ENCODE measurements around the gene SLC24A3.

The SLC24A3 gene

DNA sequence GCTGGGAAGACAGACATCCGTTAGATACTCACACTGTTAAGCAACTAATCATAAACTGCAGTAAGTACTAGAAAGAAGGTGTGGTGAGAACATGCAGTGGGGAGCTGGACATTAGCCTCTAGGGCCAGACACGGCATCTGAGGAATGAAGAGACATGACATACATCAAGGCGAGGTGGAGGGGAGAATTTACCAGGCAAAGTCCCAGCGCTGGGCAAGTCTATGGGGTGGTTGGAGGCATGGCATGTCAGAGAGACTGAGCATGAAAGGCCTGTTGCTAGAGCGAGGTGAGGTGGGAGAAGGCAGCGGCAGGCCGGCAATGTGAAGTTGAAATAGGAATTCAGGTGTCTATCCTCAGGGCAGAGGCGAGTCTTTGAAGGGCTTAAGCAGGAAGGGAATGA is 31.8 kb downstream of the SLC24A3 start:
- DNase-seq = no peak

GRCh38 chr20:19249106-19249879 is 36.9 kb downstream of the SLC24A3 start:
- no peak for DNase-seq

- no peak for DNase-seq
Observed at GRCh38 chr20:19250346-19250745, 37.9 kb downstream of the SLC24A3 start.

DNA sequence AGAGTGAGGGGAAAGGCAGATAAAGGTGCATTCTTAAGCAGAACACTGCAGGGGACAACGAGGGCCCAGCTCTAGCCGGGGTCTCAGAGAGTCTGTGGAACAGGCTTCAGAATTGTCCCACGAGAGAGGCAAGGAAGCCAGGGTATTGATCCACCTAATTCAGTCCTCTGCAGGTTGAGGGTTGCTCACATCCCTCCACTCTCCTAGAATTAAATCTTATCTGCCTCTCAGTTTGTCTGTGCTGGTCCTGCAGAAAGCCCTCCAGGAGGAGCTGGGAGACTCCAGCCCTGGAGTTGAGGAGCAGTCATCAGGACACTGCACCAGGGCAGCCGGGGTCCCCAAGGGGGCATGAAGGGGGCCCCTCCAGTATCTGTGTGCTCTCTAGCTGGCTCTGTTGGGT is 39.1 kb downstream of the SLC24A3 start:
- no peak for DNase-seq

GRCh38 chr20:19251958-19252357 is 39.5 kb downstream of the SLC24A3 start:
- DNase-seq = no peak

GRCh38 chr20:19252451-19253120 is 40.1 kb downstream of the SLC24A3 start:
- DNase-seq = no peak

GRCh38 chr20:19253316-19253715 is 40.9 kb downstream of the SLC24A3 start:
- no peak for DNase-seq

DNA sequence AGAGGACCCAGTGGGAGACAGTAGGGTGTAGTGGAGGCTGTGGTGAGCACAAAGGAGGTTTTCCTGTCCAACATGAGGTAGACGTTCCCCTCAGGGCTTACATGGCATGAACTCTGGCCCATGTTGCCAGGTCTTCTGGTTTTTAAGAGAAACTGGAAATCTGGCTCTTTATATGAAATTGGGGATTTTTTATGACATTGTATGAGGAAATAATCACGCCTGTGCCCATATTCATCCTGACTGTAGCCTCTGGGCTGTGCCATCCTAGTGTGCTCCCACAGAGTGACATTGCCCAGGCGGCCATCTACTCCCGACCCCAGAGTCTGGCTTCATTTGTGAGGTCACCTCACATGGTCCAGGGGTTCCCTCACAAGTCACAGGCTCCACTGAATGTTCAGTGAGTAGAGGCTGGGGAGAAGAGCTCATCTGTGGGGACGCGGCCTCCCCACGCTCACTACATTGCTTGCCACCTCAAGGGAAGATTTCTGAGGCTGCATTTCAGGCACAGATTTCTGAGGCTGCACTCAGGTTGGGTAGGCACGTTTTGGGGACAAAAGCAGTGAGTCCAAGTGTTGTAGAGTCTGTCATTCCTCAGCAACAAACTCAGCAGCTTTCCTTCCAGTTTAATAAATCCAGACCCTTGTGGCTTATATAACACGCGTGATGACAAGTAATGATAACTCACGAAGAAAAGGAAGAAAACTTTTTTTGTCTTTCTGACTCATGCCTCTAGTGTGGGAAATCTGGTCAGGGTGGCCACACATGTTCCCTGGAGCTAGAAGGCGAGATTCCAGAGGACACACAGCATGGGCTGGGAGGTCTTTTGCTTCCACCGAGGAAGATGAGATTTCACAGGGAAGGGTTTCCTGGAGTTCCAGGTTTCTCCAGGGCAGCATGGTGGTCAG is 41.7 kb downstream of the SLC24A3 start:
- no peak for DNase-seq

- DNase-seq = no peak
Observed at GRCh38 chr20:19254956-19255355, 42.5 kb downstream of the SLC24A3 start.

GRCh38 chr20:19256085-19256484 is 43.6 kb downstream of the SLC24A3 start:
- DNase-seq = no peak

DNA sequence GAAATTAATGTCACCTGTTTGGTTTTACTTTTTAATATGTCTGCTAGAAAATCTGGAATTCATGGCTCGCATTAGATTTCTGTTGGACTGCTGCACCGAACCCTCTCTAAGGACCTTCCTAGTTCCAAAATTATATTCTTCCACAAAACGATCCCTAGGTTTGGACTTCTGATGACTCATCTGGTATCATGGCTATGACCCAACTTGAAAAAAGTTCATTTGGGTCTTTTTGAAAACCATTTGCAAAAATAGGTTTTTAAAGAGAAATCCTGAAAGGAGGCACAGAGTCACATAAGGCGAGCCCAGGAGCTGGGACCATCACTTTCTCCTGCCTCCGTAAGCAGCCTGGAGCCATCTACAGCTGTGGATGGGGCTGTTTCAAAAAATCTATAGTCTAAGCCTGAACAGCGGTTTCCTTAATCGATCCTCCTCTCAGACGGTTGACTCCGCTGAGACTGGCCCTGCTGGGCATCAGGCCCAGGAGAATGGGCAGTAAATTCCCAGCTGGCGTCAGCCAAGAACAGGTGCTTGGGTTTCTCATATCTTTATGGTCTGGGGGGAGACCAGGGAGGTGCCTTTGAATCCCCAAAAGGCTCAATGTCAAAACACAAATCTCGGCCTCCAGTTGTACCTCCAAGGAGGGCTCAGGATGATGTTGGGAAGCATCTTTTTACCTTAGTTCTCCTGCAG is 44.6 kb downstream of the SLC24A3 start:
- DNase-seq = no peak

GRCh38 chr20:19257865-19258264 is 45.4 kb downstream of the SLC24A3 start:
- no peak for DNase-seq

- no peak for DNase-seq
Observed at GRCh38 chr20:19259141-19259591, 46.7 kb downstream of the SLC24A3 start.

DNA sequence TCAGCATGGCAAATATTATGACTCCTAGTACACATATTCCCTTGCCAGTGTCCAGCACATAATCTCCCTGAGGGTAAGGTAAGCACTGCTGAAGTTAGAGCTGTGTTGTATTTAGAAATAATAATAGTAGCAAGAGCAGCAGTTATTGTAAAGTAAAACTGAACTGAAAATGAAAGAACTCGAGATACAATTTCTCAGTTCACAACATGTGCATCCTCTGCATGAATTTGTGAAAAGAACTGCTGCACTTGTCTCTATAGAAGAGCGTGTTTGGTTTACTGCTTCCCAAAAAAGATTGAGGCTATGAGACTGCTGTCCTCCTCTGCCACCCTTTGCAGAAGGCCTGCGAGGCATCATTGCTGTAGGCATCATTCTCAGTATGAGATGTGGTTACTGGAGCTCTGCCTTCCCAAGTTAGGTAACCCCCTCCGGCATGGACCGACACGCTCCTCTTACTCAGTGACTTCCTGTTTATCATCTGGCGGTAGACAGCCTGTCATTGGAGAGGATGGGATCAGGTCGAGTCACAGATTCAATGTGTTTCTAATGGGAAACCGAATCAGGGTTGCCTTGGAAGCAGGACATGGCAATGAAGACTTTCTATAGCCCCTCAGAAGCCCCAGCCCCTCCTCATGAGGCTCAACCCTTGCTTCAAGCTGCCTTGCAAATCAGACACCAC is 48.1 kb downstream of the SLC24A3 start:
- no peak for DNase-seq

DNA sequence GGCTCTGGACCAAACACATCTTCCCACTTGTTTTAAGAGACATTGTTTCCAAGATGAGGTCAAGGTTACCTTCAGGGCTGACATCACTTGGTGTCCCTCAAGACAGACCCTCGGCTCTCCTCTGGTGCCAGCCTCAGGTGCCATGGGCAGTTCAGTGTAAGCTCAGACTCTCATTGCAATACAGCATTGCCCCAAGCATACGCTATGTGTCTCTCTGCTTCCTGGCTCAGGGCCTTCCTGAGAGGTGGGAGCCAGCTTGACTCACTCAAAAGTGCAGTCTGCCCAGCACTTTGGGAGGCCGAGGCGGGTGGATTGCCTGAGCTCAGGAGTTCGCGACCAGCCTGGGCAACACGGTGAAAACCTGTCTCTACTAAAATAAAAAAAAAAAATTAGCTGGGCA is 51.7 kb downstream of the SLC24A3 start:
- DNase-seq = no peak

- no peak for DNase-seq
Observed at GRCh38 chr20:19265646-19266374, 53.4 kb downstream of the SLC24A3 start.

DNA sequence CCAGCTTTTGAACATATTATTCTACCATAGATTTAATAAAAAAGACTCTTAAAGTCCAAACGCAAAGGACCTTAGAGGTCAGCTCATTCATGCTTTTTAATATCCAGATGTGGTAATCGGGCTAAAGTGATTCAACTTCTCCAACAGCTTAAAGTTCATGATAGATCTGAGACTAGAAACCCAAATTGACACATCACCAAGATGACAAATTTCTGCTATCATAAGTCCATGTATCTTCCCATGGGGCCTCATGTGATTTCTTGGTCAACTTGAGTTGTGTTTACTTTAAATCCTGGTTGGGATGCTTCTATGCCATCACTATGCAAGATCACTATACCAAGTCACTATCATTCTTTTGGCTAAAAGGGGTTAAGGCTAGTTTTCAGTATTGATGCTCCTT is 56.0 kb downstream of the SLC24A3 start:
- no peak for DNase-seq

DNA sequence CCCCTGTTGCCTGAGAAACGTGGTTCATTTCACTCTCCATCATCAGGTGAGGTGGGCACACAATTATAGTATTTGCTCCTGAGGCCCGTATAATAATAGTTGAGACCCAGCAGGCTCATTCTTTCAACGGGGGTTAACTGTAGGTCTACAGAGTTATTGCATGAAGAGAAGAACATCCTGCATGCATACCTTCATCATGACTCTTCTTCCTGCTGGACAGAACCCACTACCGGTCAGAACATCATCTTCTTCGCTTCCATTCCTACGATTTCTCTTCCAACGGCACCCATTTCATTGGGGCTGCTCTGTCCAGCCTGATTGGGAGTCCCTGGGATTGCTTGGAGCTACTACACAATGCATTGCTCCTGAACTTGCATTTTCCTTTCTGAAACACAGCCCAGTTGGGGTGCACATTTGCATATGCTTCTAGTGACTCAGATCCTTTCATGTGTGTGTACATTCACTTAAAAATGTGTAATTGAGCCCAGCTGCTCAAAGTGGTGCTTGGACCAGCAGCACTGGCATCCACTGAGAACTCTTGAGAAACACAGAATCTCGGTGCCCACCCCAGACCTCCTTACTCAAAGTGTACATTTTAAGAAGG is 57.4 kb downstream of the SLC24A3 start:
- DNase-seq = no peak

DNA sequence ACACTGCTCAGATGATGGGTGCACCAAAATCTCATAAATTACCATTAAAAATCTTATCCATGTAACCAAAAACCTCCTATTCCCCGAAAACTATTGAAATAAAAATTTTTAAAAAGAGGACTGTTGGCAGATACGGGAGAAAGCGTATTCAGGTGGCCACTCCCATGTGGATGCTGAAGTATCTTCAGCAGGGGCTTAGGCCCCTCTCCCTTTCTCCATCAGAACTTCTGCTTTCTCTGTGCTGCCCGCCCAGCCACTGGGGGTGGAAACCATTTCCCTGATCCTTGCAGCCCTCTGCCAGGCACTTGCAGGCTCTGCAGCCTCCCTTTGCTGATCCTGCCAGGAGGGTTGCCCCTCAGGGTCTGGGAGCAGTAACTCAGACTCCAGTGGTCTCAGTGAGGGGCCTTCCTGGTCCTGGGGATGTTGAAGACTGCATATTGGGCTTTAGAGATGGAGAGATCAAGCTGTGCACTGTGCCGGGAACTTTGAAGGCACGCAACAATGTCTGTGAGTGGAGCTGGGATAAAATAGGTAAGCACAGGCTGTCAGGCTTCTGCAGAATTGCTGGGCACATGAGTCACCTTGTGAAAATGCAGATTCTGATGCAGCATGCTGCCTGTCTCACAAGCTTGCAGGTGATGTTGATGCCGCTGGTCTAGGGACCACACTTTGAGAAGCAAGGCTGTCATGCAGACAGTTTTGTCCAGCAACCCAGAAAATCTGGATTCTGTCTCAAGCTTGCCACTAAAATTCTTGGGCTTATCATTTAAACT is 59.6 kb downstream of the SLC24A3 start:
- no peak for DNase-seq

- no peak for DNase-seq
Observed at GRCh38 chr20:19272976-19273654, 60.7 kb downstream of the SLC24A3 start.

Measured in activated naive CD4-positive, alpha-beta T cell treated with Interleukin-2 at 50 U/mL for 16 hours (primary cell).